NCI-H226 (cell line): ENCODE results near the gene DCLK2.

Source experiments
- DNase-seq: peaks from one replicate; pipeline ENCODE4 v3.0.0-alpha.2; 2015

Gene DCLK2

DNA sequence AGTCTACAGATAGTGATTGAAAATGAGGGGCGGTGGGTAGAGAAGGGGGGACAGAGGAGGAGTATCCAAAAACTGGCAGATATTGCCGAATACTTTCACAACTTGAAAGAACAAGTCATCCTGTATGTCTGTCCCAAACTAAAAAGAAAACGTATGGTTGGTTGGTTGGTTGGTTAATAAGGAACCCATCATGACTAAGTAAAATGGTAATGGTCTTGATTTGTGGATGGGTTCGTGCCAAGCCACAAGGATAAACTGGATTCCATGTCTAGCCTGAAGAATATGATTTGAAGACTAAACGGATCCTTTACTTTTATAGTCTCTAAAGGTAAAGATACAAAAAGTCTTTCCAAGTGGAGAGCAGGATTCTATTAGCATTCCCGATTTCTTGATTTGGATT lies 208.4 kb downstream of the DCLK2 start:
- DNase-seq, result no peak

DNA sequence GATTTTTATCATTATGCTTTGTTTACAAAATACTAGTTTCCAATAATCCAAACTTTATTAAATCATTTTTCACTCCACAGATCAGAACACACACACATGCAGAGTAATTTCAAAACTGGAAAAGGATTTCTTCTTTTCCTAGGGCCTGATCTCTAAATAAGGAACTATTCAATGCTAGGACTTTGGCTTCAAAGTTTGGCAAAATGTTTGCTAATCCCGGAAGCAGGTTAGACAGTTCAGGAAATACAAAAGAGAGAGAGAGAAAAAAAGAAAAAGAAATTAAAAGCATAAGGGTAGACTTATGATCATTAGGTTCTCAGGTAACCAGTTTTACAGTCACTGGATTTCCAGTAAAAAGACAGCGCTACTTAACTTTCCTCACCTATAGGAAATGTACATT lies 211.0 kb downstream of the DCLK2 start:
- DNase-seq, result no peak

DNA sequence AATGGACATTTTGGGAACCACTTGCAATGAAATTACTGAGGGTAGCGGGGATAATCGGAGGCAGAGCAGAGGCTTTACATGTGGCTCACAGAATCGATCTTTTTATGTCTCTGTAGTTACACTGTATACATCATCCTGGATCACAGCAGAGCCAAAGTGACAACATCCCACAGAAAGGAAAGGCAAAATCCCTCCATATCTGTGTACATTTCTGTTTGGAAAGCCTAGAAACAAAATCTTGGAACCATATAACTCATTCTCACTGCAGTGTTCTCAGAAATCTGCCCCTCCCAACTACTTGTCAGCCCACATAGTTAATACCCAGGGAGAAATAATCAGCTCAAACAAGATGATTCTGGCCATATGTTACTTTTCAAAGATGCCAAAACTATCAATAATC lies 211.6 kb downstream of the DCLK2 start:
- DNase-seq, result no peak

DNA sequence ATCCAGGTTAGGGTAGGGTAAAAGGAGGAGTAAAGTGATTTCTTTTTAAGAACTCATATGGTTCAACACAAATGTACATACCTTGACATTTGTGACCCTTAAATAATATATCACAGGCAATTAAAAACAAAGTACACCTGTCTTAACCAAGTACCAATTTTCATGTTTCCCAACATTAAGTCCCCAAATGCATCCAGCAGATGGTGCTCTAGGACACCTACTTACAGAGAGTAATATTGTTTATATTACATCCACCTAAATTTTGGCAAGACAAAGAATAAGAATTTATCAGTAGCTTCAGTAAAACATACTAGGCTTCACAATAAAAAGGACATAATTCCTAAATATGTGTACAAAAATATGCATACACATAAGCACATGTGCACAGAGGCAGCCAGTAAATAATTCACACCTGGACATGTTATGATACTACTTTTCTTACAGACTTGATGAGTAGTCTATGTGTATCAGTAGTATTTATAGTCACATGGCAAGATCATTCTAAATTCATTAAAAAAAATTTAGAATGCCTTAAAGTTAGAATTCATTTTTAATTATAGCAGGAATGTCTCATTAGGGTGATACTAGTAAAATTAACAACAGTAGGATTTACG lies 219.7 kb downstream of the DCLK2 start:
- DNase-seq, result no peak

DNA sequence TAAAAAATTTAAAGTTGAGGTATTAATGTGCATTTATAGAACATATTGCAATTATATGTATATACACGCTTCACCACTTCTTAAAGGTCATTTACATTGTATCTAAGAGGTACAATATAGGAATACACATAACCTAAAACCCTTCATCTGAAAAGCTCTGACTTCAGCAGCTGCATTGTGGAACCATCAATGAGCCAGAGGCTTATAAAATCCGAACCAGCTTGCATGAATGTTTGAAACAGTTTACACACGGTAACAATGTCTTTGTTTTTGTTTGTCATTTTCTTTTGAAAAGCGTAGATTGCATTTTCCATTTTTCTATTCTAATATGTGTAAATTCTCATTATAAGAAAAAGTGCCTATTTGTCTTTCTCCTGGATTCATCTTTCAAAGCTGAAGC lies 221.6 kb downstream of the DCLK2 start:
- no peak for DNase-seq

- DNase-seq, result peak; percentile 82
Measured at GRCh38 chr4:150302553-150302952, 224.3 kb downstream of the DCLK2 start.

GRCh38 chr4:150305995-150306394 lies 227.8 kb downstream of the DCLK2 start:
- DNase-seq, result peak; percentile 58

GRCh38 chr4:150306719-150307118 lies 228.5 kb downstream of the DCLK2 start:
- DNase-seq, result no peak
